H1 (cell line): ENCODE measurements around the gene CACNA1D. TPM values are rescaled to one million over a fixed set of nuclear protein-coding genes. Genes with fewer than 3 reads are reported as not detected.

Source experiments
- ASH2L ChIP-seq: fragments of 200-600, 300-600 bp; sonication (generic); IDR thresholded peaks from one replicate; pipeline ENCODE4 v1.7.1; 2017; ENCODE audit warnings: low read length
- CHD7 ChIP-seq: fragments of 300-600 bp; sonication (generic); IDR thresholded peaks from 2 replicates; pipeline ENCODE4 v1.7.1; 2012; ENCODE audit warnings: low read length, moderate library complexity, mild to moderate bottlenecking, inconsistent platforms; ENCODE audit not compliant: insufficient replicate concordance
- CREB1 ChIP-seq: IDR thresholded peaks from 2 replicates; pipeline ENCODE4 v1.6.1; 2012; ENCODE audit warnings: inconsistent platforms
- CTCF ChIP-seq, 3 experiments: IDR thresholded peaks; 1 replicate in 2 of 3; 2 replicates in 1 of 3; pipeline versions ENCODE4 v1.5.1 to v1.6.1; 2011; ENCODE audit warnings: low read length in 3 of 3, mild to moderate bottlenecking in 3 of 3, inconsistent platforms in 2 of 3, low read depth in 1 of 3, moderate library complexity in 1 of 3; ENCODE audit not compliant: insufficient read depth in 1 of 3; ENCODE audit errors: control extremely low read depth in 1 of 3
- RAD21 ChIP-seq, 2 experiments: IDR thresholded peaks in 1 of 2; conservative IDR thresholded peaks in 1 of 2; 2 replicates each; pipeline ENCODE4 v1.6.1; 2011; ENCODE audit warnings: low read depth in 2 of 2, low read length in 2 of 2, improper control_type of control experiment in 1 of 2, inconsistent platforms in 1 of 2, mild to moderate bottlenecking in 1 of 2, moderate library complexity in 1 of 2
- USF2 ChIP-seq: IDR thresholded peaks from 2 replicates; pipeline ENCODE4 v1.6.1; 2011; ENCODE audit warnings: low read length, improper control_type of control experiment
- polyA plus RNA-seq, 7 experiments: library from polyadenylated mRNA; depleted of rRNA in 3 of 7; stranded (reverse) in 5 of 7; unstranded in 2 of 7; fragments of >200 nt in 5 of 7; fragments of 200-250 nt in 2 of 7; gene quantifications; 1 replicate in 5 of 7; 2 replicates in 1 of 7; 4 replicates in 1 of 7; pipeline versions ENCODE4 v1.2.1 to v1.2.3, GENCODE V29; 2011 to 2013; ENCODE audit warnings: missing spikeins in 2 of 7, mixed read lengths in 2 of 7
- total RNA-seq: library from RNA; stranded (reverse); fragmentation: NEBNext Ultra II Directional; extraction: Animal tissue kit (Norgen Biotek cat#: 25700); gene quantifications from 2 replicates; pipeline ENCODE4 v1.2.1, GENCODE V29; 2021

Gene CACNA1D
- total and polyA plus RNA-seq, 2 of the 8 experiments (the other 6 are each of a cell fraction or from before 2014, with no cell fraction given), result 2.0 to 2.9 TPM

GRCh38 chr3:53597136-53597915, 102.9 kb downstream of the CACNA1D start (continued):
- no peak for TF ChIP-seq CHD7
- TF ChIP-seq CREB1, result no peak
- no peak for TF ChIP-seq CTCF (IDR thresholded peaks at IDR 0.05; ENCODE audit: control extremely low read depth in 1 of 3, insufficient read depth in 1 of 3, low read depth in 1 of 3, low read length in 3 of 3)
- no peak for TF ChIP-seq USF2
- TF ChIP-seq RAD21 (IDR thresholded peaks at IDR 0.05 in 1 of 2, conservative IDR thresholded peaks at IDR 0.05 in 1 of 2; ENCODE audit: low read depth in 2 of 2, low read length in 2 of 2), result no peak
- no peak for TF ChIP-seq ASH2L
